Activated CD4-positive, CD25-positive, alpha-beta regulatory T cell (primary cell): Measurements from ENCODE around the gene NFAT5.

ENCODE experiments used
- DNase-seq, 4 experiments: peaks; one replicate each; lab custom pipeline; 2025; lab: John Stamatoyannopoulos, UW

Gene NFAT5

DNA sequence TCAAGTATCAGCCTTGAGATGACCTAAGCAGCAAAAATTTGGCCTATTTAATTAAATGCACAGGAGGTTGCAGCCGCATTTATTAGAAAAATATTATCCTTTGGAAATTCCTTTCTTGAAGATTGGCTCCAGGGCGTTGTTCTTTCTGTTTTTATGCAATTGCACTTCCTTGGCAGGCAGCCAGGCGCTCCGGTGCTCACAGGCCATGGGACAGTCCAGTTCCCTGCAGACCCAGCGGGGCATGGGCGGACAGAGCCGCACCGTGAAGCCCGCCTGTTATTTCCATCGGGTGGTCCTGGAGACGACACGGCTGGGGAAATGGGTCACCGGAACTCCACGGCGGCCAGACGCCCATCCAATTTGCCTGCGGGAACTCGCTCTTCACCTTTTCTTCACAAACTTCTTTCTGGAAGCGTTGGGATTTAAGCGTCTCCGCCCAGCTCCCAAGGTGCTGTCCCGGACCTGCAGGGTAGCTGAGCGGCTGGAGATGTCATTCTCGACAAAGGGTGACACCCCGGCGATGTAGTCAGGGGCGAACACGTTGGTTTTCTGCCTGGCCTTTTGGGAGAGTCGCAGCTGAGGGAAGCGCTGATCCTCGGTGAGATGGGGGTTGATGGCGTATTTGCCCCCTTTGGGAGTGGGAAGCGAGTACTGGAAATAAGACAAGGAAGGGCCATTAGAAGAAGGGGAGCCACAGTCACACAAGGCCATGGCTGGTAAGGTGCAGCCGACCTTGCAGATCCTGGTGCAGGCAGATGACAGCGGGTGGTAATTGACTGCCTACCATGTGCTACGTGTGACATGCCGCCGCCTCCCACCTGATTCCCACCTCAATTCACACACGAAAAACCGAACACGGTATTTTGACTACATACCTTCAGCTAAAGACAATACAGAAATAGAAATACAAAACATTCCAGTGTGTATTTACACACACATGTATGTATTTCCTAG lies 176.5 kb downstream of the NFAT5 start:
- no peak for DNase-seq

DNA sequence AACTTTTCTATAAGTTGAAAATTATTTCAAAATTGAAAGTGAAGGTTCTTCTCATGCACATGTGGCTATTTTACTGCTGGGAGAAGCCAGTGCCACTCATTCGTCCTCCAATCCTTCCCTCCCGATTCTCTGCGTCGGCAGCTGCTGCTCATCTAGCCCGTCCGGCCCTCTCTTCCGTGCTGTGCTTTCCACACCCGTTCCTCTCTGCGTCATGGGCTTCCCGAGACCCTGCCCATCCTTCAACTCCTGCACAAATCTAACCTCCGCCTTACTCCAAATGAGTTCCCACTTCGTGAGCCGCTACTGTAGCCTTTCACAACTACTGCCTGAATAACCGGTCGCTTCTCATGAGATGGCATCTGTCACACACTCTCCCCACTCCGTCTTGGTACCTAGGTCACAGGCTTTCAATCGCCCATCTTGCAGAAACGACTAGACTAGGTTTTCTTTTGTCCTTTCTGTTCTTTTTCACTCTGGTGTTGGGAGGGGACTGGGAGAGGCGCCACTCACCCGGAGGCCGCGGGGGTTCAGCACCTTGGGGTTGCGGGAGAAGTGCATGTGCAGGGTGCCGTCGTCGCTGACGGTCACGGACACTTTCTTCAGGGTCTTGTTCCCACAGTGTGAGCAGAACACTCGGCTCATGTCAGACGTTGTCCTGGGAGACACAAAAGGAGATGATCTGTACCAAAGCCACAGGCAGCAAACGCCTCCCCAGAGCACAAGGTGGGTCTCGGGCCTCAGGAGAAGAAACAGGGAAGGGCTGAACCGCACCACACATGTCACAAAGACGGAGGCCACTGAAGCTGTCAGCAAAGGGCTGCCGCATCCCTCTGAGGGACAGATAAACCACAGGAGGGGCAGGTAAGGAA lies 178.8 kb downstream of the NFAT5 start:
- no peak for DNase-seq

DNA sequence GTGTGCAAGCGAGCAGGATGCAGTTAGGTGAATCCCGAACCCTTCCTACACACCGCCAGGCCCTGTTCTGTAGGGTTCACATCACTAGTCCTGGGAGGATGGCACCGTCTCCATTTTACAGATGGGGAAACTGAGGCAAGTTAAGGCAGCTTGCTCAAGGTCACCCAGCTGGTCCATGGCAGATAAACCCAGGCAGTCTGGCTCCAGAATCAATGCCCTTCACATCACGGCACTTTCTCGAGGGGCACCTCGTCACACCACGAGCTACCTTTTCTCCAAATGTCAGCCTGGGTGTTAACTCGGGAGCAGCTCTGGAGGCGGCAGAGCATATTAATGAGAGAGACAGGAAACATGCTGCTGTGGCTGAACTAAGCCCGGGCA lies 179.5 kb downstream of the NFAT5 start:
- DNase-seq: no peak

DNA sequence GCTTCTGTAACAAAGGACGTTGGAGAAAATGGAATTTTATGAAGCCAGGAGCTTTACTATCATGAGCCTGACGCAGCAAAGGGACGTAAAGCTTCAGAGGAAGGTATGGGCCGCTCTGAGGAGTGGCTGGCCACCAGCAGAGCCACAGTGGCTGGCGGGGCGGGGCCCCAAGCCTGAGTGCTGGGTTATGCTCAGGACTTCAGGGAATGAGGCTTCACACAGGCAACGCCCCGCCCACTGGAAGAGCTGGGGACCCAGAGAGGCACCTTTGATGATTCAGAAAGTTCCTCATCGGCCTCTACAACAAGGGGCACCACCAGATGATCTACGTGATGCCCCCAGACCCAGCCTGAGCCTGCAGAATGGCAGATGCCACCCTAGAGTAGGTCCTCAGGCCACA lies 180.2 kb downstream of the NFAT5 start:
- DNase-seq: no peak

DNA sequence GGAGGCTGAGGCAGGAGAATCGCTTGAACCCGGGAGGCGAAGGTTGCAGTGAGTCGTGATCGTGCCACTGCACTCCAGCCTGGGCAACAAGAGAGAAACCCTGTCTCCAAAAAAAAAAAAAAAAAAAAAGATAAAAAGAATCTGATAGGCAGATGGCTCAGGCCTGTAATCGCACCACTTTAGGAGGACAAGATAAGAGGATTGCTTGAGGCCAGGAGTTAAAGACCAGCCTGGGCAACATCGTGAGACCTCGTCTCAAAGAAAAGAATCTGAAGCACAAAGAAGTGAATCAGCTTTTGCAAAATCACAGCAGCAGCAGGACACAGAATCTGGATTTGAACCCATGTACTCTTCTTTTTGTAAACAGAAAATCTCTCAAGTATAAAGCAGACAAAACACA lies 181.3 kb downstream of the NFAT5 start:
- DNase-seq: no peak

DNA sequence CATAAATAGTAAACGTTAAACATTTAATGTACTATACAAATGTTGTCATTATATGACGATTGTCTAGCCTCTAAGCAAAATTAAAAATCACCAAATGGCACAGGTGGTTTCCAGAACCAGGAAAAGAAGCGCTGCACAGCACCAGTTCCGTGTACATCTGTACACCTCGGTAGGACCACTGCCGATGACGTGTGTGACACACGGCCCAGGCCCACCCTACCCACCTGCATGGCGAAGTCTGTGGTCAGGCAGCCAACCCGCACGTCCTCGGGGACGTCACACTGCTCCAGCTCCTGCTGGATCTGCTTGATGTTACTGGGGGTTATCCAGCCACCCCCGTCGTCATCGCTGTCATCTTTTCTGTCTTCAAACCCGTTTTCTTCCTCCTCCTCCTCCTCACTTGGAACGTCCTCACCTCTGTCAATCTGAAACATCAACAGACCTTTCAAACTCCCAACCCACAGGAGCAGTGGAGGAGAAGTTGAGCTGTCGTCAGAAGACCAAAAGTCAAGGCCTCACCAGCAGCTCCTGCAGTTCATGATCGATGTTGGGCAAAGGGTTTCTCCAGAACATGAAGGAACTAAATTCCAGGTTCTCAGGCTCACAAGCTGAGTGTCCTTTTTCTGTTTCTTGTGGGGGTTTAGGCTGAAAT lies 183.1 kb downstream of the NFAT5 start:
- DNase-seq: no peak

DNA sequence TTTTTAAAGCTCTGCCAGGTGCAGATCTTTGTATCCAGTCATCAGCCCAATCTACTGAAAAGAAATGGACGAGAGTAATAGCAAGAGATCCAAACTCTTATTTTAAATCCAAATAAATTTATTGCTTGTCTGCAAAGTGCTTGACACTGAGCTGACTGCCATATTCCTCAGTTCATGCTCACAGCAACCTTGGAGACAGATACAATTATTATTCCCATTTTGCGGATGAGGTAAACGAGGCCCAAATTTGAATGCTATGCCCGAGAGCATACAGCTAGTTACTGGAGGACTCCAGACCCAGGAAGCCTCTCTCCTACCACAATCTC lies 188.3 kb downstream of the NFAT5 start:
- DNase-seq: no peak
